ENCODE measurements around the gene CSTB. TPM values are rescaled to one million over a fixed set of nuclear protein-coding genes. Genes with fewer than 3 reads are reported as not detected.

CSTB gene
- total RNA-seq, 1 donor from 2014 or later = 42.6 TPM

- TF ChIP-seq CTCF (IDR thresholded peaks at IDR 0.05; ENCODE audit: unreplicated experiment) = no peak
- Mint-ChIP-seq H3K27ac (no peak overlapping the region), H3K4me3 (ENCODE audit: low read depth) (no peak overlapping the region), H3K36me3 (ENCODE audit: insufficient read depth) (peaks cover 16% of the 10 kb centered on the region), H3K9me3 (ENCODE audit: low read depth) (no peaks in the 10 kb centered on the region), H3K4me1 (ENCODE audit: low read depth) (no peaks in the 10 kb centered on the region), H3K27me3 (no peaks in the 10 kb centered on the region)
- DNase-seq (ENCODE audit: low spot score, unreplicated experiment) = no peak
These were observed 20.9 kb downstream of the CSTB start for GRCh38 chr21:43754948-43755781.

- TF ChIP-seq CTCF (IDR thresholded peaks at IDR 0.05; ENCODE audit: unreplicated experiment) = no peak
- H3K27ac Mint-ChIP-seq = no peak overlapping the region
- no peaks in the 10 kb centered on the region for H3K4me1 Mint-ChIP-seq (ENCODE audit: low read depth)
- H3K27me3 Mint-ChIP-seq = no peaks in the 10 kb centered on the region
- H3K9me3 Mint-ChIP-seq (ENCODE audit: low read depth) = no peaks in the 10 kb centered on the region
- H3K4me3 Mint-ChIP-seq (ENCODE audit: low read depth) = no peak overlapping the region
- peaks cover 16% of the 10 kb centered on the region for H3K36me3 Mint-ChIP-seq (ENCODE audit: insufficient read depth)
- no peak for DNase-seq (ENCODE audit: low spot score, unreplicated experiment)
These were observed 22.7 kb downstream of the CSTB start for GRCh38 chr21:43753439-43753799.

GRCh38 chr21:43752758-43753438 is 23.2 kb downstream of the CSTB start:
- H3K36me3 Mint-ChIP-seq (ENCODE audit: insufficient read depth) = peaks cover 16% of the 10 kb centered on the region
- no peak for TF ChIP-seq CTCF (IDR thresholded peaks at IDR 0.05; ENCODE audit: unreplicated experiment)
- no peaks in the 10 kb centered on the region for H3K4me1 Mint-ChIP-seq (ENCODE audit: low read depth)
- H3K27me3 Mint-ChIP-seq = no peaks in the 10 kb centered on the region
- no peak for DNase-seq (ENCODE audit: low spot score, unreplicated experiment)
- H3K27ac Mint-ChIP-seq = no peak overlapping the region
- no peaks in the 10 kb centered on the region for H3K9me3 Mint-ChIP-seq (ENCODE audit: low read depth)
- H3K4me3 Mint-ChIP-seq (ENCODE audit: low read depth) = no peak overlapping the region

GRCh38 chr21:43751955-43752591 is 24.0 kb downstream of the CSTB start:
- TF ChIP-seq CTCF (IDR thresholded peaks at IDR 0.05; ENCODE audit: unreplicated experiment) = no peak
- DNase-seq (ENCODE audit: low spot score, unreplicated experiment) = no peak
- Mint-ChIP-seq H3K27me3 (no peaks in the 10 kb centered on the region), H3K9me3 (ENCODE audit: low read depth) (no peaks in the 10 kb centered on the region), H3K4me3 (ENCODE audit: low read depth) (no peak overlapping the region), H3K4me1 (ENCODE audit: low read depth) (no peaks in the 10 kb centered on the region), H3K36me3 (ENCODE audit: insufficient read depth) (peaks cover 16% of the 10 kb centered on the region), H3K27ac (no peak overlapping the region)

GRCh38 chr21:43750339-43751033 is 25.6 kb downstream of the CSTB start:
- Mint-ChIP-seq H3K4me3 (ENCODE audit: low read depth) (no peak overlapping the region), H3K4me1 (ENCODE audit: low read depth) (no peaks in the 10 kb centered on the region), H3K9me3 (ENCODE audit: low read depth) (no peaks in the 10 kb centered on the region), H3K27me3 (no peaks in the 10 kb centered on the region), H3K36me3 (ENCODE audit: insufficient read depth) (peaks cover 14% of the 10 kb centered on the region), H3K27ac (no peak overlapping the region)
- DNase-seq (ENCODE audit: low spot score, unreplicated experiment) = no peak
- TF ChIP-seq CTCF (IDR thresholded peaks at IDR 0.05; ENCODE audit: unreplicated experiment) = no peak
